Measurements from ENCODE around the gene HS3ST2.

The HS3ST2 gene

DNA sequence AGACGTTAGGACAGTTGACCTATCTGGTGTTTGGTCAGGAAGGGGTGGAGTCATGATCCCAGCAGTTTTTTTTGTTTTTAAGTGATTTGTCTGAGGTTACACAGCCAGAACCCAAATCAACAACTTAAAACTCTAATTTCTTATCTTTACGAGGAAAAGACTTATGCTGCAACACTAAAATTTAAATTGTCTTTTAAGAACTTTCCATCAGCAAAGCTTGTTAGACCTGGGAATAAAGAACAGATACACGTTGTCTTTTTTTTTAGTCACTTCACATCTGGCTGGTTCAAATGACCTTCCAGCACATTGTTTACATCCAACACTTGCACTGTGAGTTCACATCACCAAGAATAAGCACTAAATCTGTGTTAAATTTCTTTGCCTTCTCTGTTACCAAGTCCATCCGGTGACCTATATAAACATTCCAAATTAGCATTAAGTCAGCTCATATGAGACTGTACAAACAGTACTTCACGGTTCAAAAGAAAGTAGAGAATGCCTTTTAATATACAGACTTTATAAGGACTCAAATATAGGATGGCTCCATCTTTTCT, 115.0 kb downstream of the HS3ST2 start:
- DNase-seq (ENCODE audit: low spot score), result no peak
- no peak for TF ChIP-seq CTCF (IDR thresholded peaks at IDR 0.05; ENCODE audit: extremely low read depth, insufficient read depth, missing control alignments)
- in situ Hi-C loops (cut with MboI; ENCODE audit: low pct_unique_long_range_greater_than_20kb, low sequenced_read_pairs, unreplicated experiment), result no loop called here

DNA sequence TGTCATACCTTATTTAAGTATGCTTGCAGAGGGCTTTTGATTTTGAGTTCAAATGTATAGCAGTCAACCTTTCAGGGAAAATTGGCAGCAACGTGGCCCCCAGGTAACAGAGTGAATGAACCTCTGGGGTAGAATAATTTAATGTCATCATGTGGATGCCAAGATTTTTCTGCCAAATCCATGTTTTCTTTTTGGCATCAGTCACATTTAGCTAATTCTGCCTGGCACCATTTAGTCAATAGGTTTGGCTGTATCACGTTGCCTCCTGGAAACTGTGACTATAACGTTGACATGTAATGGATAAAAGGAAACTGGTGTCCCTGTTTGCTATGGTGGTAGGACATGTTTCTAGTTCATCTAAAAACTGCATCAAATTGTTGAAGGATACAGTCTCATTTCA, 115.5 kb downstream of the HS3ST2 start:
- in situ Hi-C loops (cut with MboI; ENCODE audit: low pct_unique_long_range_greater_than_20kb, low sequenced_read_pairs, unreplicated experiment), result no loop called here
- no peak for TF ChIP-seq CTCF (IDR thresholded peaks at IDR 0.05; ENCODE audit: extremely low read depth, insufficient read depth, missing control alignments)
- DNase-seq (ENCODE audit: low spot score), result no peak

DNA sequence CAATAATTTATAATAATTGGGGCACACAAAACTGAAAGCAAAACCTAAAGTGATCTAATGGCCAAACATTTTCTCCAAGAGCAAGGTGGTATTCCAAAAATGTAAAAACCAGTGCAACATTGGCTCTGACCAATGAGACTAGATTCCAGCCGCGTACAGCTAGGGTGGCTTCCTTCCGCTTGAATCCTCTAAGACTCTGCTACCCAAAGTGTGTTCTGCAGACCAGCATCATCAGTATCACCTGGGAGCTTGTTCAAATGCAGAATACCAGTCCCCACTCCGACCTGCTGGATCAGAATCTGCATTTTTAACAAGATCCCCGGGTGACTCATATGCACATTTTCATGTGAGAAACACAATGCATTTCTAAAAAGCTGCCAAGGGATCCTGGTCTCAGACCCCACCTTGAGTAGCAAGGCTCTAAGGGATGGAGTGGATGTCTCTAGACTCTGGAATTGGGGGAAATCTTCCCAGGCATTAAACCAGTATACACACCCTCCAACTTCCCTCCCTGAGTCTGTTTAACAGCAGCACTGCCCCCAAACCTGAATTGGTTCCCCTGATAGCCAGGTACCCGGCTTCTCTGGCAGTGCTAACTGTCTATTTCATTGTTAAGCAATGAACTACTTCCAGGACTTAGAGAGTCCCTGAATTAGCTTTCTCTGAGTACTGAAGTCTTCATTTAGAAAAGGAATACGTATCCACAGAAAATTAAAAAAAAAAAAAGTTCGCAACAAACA, 118.2 kb downstream of the HS3ST2 start:
- no peak for DNase-seq (ENCODE audit: low spot score)
- TF ChIP-seq CTCF (IDR thresholded peaks at IDR 0.05; ENCODE audit: extremely low read depth, insufficient read depth, missing control alignments), result no peak
- in situ Hi-C loops (cut with MboI; ENCODE audit: low pct_unique_long_range_greater_than_20kb, low sequenced_read_pairs, unreplicated experiment), result no loop called here

- no peak for DNase-seq (ENCODE audit: low spot score)
- no peak for TF ChIP-seq CTCF (IDR thresholded peaks at IDR 0.05; ENCODE audit: extremely low read depth, insufficient read depth, missing control alignments)
- in situ Hi-C loops (cut with MboI; ENCODE audit: low pct_unique_long_range_greater_than_20kb, low sequenced_read_pairs, unreplicated experiment), result no loop called here
Observed at GRCh38 chr16:22933173-22933572, 119.2 kb downstream of the HS3ST2 start.

DNA sequence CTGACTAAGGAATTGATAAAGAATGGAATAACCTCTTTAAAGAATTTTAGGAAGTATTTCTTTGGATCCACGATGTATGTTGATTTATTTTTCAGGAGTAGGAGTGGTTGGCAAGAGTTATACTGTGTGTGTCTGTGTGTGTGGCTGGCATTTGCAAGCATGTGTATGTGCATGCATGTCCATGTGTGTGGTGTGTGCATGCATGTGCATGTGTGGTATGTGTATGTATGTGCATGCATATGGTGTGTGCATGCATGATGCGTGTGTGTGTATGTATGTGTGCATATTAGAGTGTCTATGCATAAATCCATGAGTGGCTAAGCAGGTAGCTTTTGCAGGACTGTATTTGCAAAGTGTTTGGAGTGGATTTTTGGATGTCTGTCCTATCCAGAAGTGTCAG, 120.8 kb downstream of the HS3ST2 start:
- DNase-seq (ENCODE audit: low spot score), result no peak
- no peak for TF ChIP-seq CTCF (IDR thresholded peaks at IDR 0.05; ENCODE audit: extremely low read depth, insufficient read depth, missing control alignments)
- in situ Hi-C loops (cut with MboI; ENCODE audit: low pct_unique_long_range_greater_than_20kb, low sequenced_read_pairs, unreplicated experiment), result no loop called here

GRCh38 chr16:22937169-22937568, 123.2 kb downstream of the HS3ST2 start:
- in situ Hi-C loops (cut with MboI; ENCODE audit: low pct_unique_long_range_greater_than_20kb, low sequenced_read_pairs, unreplicated experiment), result no loop called here
- DNase-seq (ENCODE audit: low spot score), result no peak
- no peak for TF ChIP-seq CTCF (IDR thresholded peaks at IDR 0.05; ENCODE audit: extremely low read depth, insufficient read depth, missing control alignments)
